Stimulated activated CD4-positive, alpha-beta T cell treated with anti-CD3 and anti-CD28 coated beads, Interleukin-2, amount 100 ng/mL, for 48 hours (primary cell): ENCODE results near the gene NUBPL.

Experiments used
- DNase-seq, 2 donors: peaks; one replicate each; pipeline ENCODE4 v3.0.0-alpha.2; 2020

The NUBPL gene, protein sequence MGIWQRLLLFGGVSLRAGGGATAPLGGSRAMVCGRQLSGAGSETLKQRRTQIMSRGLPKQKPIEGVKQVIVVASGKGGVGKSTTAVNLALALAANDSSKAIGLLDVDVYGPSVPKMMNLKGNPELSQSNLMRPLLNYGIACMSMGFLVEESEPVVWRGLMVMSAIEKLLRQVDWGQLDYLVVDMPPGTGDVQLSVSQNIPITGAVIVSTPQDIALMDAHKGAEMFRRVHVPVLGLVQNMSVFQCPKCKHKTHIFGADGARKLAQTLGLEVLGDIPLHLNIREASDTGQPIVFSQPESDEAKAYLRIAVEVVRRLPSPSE

DNA sequence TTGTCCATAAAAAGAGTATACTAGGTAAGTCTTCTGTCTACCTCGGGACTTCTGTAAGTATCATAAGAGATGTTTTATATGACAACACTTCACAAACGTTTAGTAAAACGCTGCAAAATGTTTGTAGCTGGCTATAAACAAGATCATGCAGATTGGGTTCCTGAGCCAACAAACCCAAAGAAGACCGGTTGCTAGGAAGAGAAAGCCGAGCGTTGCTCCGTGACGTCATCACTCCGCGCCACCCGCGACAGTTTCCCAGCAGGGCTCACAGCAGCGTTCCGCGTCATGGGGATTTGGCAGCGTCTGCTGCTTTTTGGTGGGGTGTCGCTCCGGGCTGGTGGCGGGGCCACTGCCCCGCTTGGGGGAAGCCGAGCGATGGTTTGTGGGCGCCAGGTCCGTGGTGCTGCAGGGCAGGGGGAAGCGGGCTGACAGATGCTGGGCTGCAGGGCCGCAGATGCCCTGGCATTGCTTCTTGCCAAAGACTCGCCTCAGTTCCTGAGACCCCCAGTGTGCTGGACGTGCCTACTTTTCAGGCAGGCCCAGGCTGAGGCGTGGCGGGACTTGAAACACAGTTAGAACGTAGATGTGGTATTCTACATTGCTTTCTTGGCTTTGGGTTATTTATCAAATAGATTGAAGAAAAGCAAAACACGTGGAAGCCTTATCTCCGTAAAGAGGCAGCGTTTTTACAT, at the start of gene NUBPL:
Gene NUBPL, plus strand, starts transcription at position 250 of the 692 bp plus-strand sequence. Its CDS starts 36 bp downstream, at position 286.
- peak; percentile 95 to 97 for DNase-seq

DNA sequence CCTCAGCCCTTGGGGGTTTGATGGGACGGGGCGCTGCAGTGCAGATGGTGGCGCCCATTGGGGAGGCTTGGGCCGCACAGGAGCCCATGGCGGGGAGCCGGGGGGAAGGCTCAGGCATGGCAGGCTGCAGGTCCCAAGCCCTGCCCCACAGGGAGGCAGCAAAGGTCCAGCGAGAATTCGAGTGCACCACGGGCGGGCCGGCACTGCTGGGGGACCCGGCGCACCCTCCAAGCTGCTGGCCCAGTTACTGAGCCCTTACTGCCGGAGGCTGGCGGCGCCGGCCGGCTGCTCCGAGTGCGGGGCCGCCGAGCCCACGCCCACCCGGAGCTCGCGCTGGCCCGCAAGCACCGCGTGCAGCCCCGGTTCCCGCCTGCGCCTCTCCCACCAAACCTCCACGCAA, 34.1 kb upstream of the NUBPL start:
- DNase-seq, result no peak

DNA sequence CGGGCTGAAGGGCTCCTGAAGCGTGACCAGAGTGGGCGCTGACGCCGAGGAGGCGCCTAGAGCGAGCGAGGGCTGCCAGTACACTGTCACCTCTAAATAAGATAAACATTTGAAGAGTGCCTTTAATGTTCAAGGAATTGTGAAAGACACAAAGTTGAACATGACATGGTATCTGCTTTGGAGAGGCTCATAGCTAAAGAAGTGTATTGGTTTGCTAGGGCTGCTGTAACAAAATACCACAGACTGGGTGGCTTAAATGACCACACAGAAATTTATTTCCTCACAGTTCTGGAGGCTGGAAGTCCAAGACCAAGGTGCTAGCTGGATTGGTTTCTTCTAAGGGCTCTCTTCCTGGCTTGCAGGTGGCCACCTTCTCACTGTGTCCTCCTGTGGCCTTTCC, 33.7 kb upstream of the NUBPL start:
- no peak for DNase-seq

DNA sequence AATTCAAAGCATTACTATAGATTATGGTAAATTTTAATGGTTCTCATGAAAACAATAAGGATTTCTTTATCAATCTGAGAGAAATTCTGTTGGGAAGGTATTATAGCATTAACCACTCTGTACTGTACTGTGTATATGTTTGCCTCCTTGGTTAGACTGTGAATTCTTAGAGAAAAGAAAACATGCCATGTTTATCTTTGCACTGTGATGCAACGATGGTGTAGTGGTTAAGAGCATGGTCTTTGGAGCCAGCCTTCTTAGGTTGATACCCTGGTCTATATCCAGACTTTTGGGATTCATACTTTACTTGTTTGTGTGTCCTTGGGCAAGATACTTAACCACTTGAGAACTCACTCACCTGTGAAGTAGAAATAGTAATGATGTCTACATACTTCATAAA, 32.2 kb upstream of the NUBPL start:
- no peak for DNase-seq

DNA sequence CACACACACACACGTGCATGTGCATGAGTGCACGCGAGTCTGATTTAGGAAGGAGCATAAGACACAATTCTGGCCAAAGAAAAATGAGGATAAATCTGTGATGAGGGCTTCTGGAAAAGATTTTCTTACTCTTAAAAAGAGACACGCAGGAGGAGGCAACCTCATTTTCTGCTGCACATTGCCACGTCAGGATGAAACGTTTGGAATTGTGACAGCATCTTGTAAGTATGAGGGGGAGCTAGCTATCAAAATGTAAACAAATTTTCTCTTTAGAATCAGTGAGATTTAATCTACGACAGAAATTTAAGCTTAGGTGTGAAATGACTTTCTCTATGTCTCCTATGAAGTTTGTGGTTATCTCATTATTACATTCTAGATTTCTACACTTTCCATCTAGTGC, 31.1 kb upstream of the NUBPL start:
- no peak for DNase-seq

DNA sequence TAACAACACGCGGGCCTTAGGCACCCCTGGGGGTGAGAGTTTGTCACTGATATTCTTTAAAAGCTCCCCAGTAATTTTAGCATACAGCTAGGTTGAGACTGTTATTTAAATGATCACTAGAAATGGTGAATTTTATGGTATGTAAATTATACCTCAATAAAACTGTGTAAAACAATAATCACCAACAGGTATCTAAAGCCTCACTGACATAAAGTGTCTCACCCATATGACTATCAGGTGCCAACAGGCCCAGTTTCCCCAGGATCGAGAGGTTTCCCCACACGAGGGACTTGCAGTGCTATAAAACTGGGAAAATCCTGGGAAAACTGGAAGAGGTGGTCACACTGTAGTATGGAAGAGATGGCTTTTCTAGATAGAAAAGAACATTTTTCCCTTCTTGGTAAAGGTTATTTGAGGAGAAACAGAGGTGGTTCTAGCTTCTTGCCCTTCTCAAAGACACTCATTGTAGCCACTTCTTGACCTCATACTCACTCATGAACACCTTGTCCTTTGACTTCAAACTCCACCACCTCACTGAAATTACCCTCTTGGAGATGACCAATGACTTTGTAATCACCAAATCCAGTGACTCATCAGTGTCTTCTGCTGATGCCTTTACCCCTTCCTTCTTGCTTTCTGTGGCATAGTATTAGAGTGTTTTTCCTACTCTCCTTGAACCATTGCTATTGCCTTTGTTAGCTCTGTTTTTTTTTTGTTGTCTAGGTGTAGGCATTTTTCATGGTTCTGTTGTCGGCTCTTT, 24.8 kb upstream of the NUBPL start:
- no peak for DNase-seq

DNA sequence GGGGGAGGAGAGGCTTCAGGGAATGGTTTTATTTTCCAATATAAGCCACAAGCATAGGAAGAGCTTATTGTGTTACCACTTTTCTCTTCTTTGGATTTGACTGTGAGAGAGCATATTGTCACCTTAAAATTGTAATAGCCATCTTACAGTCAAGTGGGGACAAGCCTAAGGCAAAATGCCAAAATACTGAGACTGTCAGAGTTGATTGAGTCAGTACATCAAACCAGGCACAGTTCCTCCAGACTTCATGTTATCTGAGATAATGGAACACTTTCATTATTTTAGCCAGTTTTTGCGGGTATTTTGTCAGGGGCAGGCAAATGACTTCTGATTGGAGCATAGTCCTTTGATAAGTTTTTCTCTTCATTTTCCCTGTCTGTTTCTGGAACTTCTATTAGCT, 19.5 kb upstream of the NUBPL start:
- DNase-seq, result no peak

DNA sequence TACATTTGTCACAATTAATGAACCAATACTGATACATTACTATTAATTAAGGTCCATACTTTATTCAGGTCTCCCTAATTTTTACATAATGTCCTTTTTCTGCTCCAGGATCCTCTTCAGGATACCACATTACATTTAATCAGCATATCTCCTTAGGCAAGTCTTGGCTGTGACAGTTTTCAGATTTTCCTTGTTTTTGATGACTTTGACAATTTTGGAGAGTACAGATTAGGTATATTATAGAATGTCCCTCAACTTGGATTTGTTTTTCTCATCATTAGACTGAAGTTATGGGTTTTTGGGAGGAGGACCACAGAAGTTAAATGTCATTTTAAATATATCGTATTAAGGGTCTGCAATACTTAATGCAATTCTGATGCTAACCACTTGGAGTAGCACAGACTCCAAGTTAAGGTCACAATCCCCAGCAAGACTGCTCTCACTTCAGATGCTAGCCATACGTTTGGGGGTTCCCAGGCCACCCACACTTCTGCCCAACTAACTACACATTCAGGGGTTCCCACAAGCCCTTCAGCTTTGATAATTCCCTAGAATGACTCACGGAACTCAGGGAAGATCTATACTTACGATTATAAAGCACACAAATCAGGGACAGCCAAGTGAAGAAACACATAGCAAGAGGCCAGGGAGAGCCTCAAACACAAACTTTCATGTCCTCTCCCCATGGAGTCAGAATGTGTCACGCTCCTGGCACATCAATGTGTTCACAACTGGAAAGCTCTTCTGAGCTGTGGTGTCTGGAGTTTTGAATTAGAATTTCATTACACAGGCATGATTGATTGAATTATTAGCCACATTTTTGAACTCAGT, 17.0 kb upstream of the NUBPL start:
- no peak for DNase-seq

DNA sequence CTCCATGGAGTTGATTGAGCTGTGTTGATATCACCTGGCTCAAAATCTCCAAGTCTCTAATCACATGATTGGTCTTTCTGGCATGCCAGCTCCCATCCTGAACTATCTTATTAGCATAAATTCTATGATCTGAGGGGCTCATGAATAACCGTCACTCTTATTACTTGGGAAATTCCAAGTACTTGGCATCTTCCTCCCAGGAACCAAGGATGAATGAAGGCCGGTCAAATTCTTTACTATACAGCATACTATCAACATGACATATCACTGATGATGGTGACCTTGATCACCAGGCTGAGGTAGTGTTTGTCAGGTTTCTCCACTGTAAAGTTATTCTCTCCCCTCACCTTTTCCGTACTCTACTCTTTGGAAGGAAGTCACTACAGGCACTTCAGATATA, 16.4 kb upstream of the NUBPL start:
- DNase-seq, result no peak

DNA sequence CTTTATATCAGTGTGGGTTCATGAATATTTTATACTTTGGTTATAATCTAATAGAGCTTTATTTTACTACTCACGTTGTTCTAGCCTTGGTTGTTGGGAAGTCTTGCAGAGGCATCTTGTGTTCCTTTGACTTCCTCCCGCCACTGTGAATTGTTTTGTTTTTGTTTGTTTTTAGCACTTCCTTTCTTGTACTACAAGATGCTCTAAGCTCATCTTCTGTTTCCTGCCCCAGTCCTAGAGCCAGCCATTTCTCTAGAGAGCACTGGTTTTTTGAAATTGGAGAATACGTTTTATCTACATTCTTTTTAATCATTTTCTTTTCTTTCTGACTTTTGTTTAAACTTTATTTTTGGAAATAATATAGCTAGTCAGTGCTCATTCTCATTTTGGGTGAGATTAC, 15.9 kb upstream of the NUBPL start:
- DNase-seq, result no peak

DNA sequence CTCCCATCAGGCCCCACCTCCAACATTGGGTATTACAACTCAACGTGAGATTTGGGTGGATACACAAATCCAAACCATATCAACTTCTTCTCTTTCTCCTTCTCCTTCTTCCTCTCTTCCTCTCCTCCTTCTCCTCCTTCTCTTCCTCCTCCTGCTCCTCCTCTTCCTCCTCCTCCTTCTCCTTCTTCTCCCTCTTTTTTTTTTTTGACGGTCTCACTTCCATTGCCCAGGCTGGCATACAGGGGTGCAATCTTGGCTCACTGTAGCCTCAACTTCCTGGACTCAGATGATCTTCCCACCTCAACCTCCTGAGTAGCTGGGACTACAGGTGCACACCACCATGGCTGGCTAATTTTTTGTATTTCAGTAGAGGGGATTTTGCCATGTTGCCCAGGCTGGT, 11.4 kb upstream of the NUBPL start:
- no peak for DNase-seq

DNA sequence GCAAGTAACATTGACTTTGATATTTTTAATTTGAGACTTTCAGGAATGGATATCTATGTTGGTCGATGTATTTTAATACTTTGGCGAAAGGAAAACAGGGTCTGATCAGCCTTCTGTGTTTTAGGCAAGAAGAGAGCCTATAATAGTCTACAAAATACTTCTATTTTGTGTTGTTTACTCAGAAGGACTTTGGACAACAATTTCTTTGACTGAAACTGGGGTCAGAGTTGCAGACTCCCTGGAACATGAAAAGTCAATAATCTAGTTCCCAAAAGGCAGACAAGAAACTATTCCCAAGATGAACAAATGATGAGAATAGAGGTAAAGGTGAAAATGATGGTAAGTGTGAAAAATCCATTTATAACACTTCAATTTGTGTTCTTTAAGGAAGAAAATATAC, 10.6 kb upstream of the NUBPL start:
- DNase-seq, result no peak

DNA sequence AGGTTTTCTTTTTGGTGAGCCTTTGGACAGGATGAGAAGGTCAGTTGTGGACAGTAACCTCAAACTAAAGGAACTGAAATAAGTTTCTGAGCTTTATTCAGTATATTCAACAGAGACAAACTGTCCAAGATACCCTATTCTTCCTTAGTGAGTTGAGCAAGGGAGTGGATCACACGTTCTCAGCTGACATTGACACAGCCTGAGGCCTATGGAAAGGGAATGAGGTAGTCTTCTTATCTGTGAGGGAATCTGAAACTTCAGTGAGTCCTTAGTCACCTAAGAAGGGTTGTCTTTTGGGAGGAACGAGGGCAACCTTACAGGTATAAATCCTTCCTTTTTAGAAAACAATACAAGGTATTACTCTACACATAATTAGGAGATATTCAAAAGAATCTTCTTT, 5.0 kb upstream of the NUBPL start:
- DNase-seq, result no peak

DNA sequence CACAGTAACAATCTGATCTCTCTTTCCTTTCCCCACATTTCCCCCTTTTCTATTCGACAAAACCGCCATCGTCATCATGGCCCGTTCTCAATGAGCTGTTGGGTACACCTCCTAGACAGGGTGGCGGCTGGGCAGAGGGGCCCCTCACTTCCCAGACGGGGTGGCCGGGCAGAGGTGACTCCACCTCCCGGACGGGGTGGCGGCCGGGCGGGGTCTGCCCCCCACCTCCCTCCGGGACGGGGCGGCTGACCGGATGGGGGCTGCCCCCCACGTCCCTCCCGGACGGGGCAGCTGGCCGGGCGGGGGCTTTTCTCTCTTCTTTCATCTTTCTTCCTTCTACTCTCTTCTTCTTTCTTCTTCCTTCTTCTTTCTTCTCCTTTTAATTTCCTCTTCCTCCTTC, 1.3 kb upstream of the NUBPL start:
- no peak for DNase-seq

DNA sequence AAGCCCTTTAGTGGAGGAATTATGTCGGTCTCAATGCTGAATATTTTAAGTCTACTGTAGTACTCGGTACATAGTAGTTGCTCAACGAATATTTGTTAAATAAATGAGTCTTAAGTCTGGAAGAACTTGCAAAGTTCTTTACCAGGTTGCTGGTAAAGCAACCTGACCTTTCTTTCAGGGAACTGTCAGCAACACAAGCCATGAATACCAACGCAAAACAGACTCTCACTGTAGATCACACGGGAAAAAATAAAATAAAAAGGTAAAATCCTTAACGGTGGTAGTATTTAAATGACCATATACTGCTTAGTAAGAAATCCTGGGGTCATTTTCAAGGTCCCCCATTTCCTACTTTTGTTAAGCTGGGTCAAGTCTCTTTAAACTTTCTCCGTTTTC, 447 bp upstream of the NUBPL start:
- no peak for DNase-seq

DNA sequence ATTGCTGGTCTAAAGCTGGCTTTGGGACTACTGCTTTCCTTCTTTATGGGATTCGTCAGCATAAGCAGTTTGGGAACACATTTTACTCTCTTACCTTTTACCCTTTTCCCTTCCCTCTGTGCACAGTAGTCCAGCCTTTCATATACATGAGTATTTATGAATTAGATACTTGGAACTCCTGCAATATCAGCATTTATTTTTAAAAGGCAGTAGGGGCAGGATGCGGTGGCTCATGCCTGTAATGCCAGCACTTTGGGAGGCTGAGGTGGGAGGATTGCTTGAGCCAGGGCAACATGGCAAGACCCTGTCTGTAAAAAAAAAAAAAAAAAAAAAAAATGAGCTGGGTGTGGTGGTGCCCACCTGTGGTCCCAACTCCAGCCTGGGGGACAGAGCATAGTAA, 3.0 kb downstream of the NUBPL start:
- DNase-seq, result no peak

DNA sequence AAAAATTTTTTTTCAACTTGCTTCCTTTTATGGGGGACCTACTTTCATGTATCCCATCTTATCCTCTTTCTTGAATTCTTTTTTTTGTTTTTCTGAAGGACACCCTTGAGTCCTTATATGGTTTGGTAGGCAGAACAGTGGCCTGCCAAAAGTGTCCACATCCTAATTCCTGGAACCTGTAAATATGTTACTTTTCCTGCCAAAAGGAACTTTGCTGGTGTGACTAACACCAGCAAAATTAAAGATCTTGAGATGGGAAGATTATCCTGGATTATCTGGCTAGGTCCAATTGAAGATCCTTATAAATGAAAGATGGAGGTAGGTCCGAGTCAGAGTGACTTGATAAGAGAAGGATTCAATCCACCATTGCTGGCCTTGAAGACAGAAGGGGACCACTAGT, 5.3 kb downstream of the NUBPL start:
- DNase-seq, result no peak

DNA sequence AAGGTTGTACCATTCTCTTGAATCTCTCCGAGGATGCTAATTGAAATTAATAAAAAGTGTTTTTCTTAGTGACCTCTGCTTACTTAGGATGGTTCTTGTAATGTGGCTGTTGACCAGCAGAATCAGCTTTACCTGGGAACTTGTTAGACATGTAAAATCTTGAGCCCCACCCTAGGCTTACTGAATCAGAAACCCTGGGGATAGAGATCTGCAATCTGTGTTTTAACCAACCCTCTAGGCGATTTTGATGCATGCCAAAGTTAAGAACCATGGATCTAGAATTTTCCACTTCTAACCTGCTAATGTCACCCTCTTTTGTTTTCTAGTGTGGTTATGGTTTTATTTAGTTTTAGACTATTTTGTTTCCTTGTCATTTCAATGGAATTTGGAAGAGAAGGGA, 6.5 kb downstream of the NUBPL start:
- no peak for DNase-seq

DNA sequence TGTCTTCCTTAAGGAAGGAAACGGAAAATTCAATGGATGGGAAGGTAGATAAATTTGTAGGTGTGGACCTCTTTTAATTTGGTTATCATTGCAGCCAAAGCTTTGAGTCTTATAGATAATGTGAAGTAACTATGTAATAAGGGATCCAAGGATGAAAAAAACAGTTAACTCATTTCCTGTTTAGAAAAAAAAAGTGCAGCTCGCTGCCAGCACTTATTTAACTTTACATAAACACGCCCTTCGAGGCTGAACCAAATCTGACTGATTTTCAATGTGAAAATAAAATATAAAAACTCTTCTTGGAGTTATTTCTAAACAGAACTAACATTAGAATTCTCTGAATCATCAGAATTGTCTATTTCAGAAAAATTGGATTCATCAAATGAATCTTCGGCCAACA, 7.0 kb downstream of the NUBPL start:
- DNase-seq, result no peak

DNA sequence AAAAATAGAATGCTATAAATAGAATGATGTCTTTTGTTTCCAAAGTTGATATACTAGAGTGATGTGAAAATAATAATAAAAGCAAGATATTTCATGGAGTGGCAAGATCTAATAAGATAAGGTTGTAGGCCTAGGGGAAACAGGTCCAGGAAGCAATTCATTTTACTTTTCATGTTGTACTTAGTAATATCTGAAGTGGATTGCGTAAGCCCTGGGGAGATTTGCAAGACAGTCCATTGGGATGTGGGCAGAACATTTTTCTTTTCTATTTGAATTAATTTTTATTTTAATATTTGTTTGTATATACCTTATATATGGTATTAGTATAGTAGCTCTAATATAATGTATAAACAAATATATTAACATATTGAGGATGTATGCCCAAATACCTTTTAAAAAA, 7.5 kb downstream of the NUBPL start:
- DNase-seq, result no peak

DNA sequence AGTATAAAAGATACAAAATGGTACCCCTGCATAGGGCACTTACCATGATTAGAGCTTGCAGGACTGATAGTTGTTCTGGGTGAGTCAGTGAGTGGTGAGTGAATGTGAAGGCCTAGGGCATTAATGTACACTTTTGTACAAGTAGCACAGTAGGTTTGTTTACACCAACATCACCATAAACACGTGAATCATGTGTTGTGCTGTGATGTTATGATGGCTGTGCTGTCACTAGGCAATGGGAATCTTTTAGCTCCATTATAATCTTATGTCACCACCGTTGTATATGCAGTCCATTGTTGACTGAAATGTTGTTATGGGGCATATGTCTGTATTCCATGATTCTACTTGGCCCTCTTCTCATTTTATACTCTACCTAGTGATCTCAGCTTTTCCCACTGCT, 11.8 kb downstream of the NUBPL start:
- DNase-seq, result no peak

DNA sequence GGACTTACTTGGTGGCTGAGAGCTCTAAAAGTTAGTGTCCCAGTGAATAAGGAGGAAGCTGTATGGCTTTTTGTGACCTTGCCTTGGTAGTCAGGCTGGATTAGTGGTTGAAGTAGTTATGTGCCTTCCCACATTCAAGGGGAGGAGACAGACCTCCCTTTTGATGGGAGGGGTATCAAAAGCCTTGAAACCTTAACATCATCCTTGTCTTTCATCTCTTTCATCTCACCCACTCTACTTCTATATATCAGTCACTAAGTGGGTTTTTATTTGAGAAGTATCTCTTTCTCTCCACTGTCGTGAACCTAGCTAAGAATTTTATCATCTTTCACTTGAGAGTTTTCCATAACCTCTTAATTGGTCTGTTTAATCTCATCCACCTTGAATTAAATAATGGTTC, 15.7 kb downstream of the NUBPL start:
- DNase-seq, result no peak

DNA sequence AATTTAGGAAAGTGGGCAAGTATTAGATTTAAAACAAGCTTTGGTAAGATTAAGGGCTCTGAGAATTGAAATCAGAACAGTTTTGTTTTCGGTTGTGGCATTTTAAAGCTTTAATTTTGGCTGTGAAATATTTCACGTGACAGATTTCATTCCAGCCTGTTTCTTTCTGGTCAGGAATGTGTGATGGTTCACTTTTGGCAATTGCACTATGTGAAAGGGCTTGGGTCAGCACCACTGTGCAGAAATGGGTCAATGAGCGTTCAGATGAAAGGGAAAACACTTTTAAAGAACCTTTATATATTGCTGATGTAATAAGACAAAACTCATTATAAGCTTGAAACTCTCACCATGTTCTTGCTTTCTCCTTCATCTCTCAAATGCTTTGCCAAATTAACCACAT, 17.1 kb downstream of the NUBPL start:
- no peak for DNase-seq
